BJ (cell line): Measurements from ENCODE around the gene SAA1. TPM values are rescaled to one million over a fixed set of nuclear protein-coding genes. Genes with fewer than 3 reads are reported as not detected.
"Not testable (repeated sequence)": the region's sequence is repeated elsewhere in the genome, so short reads cannot be mapped to it uniquely, and the experiment has no call there.

ENCODE experiments used
- CTCF ChIA-PET: fragments of 350-600 bp; formaldehyde crosslinking; extraction: SDS; loops from one replicate; lab custom pipeline; 2021; ENCODE audit warnings: antibody characterized with exemption, inconsistent platforms; lab: Yijun Ruan, JAX
- POLR2A ChIA-PET: fragments of 300-600 bp; sonication (Branson Sonifier 250); formaldehyde crosslinking; extraction: SDS; loops from one replicate; lab custom pipeline; 2021; ENCODE audit warnings: antibody characterized with exemption; lab: Charles Lee
- DNase-seq: peaks from one replicate; pipeline ENCODE4 v3.0.0-alpha.2; 2011; ENCODE audit warnings: low read depth
- H3K27me3 ChIP-seq: 2 replicates; pipeline ENCODE4 v1.6.0; 2011; ENCODE audit warnings: low read length; ENCODE audit not compliant: control insufficient read depth, insufficient read depth
- H3K36me3 ChIP-seq: 2 replicates; pipeline ENCODE4 v1.5.1; 2011; ENCODE audit warnings: low read length; ENCODE audit not compliant: control insufficient read depth, insufficient read depth
- H3K4me3 ChIP-seq: 2 replicates; pipeline ENCODE4 v1.5.1; 2011; ENCODE audit warnings: low read depth, mild to moderate bottlenecking, control low read depth, low read length
- CTCF ChIP-seq: IDR thresholded peaks from 2 replicates; pipeline ENCODE4 v1.5.1; 2011; ENCODE audit warnings: low read depth, mild to moderate bottlenecking, control low read depth, inconsistent platforms, low read length, moderate library complexity; ENCODE audit not compliant: insufficient read depth
- polyA plus RNA-seq: library from polyadenylated mRNA; depleted of rRNA; stranded (reverse); fragments of >200 nt; gene quantifications from 2 replicates; pipeline ENCODE4 v1.2.3, GENCODE V29; 2011

The SAA1 gene
- polyA plus RNA-seq, 1 experiment: 2.3 TPM

- CTCF ChIA-PET: no interaction called here
- POLR2A ChIA-PET: no interaction called here
- no peak for DNase-seq
- H3K36me3 ChIP-seq: no peaks in the 10 kb centered on the region
- TF ChIP-seq CTCF: no peak
- H3K27me3 ChIP-seq: peaks cover 6% of the 10 kb centered on the region
- no peak within 1 kb of the TSS for H3K4me3 ChIP-seq
Observed at GRCh38 chr11:18236664-18237356, 29.3 kb upstream of the SAA1 start, which contains the start of gene SAA4. Gene SAA4 (minus strand): TSS chr11:18236802. CDS start chr11:18235926, 876 bp downstream.

- no peak for DNase-seq
- POLR2A ChIA-PET: no interaction called here
- CTCF ChIA-PET: no interaction called here
- Histone ChIP-seq H3K36me3 (no peaks in the 10 kb centered on the region), H3K4me3 (no peak overlapping the region), H3K27me3 (peaks cover 6% of the 10 kb centered on the region)
- TF ChIP-seq CTCF: no peak
Observed at GRCh38 chr11:18239655-18240054, 26.4 kb upstream of the SAA1 start.

DNA sequence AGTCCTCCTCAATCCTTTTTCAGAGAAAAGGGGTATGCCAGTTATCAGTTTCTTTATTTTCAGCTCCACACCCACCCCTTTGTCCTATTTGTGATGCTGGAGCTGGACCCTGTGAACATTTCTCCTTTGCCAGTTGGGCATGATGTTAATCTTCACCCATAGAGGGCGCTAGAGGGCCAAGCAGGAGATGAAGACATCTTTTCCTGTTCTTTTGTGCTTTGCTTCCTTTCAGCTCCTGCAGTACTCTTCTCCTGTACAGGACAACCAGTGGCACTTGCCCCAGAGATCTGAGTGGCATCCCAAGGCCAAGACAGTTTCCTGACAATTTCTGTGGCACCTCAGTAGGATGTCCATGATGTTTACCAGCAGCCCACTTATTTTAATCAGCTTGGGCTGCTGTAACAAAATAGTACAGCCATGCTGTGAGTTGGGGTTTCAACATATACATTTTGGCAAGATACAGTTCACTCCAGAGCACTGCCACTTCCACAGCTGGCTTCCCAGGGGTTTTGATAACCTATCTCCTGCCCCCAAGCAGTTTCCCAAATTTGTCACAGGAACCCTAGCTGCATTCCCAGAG, 22.2 kb upstream of the SAA1 start:
- peaks cover 4% of the 10 kb centered on the region for H3K27me3 ChIP-seq
- ChIA-PET CTCF (interaction anchor here (0.6 to 2.7 kb wide), 38 partner anchors 9 to 769 kb away, joined by 3 to 21 read pairs (median 3); partner anchors contain the start of genes HPS5, LDHA, SAA1 and TSG101), POLR2A (interaction anchor here (1.0 kb wide), 1 partner anchor 152 kb away, joined by 4 read pairs; no protein-coding TSS in a partner anchor)
- peak; percentile 16 for DNase-seq
- H3K36me3 ChIP-seq: no peaks in the 10 kb centered on the region
- peak; percentile 94 for TF ChIP-seq CTCF
- H3K4me3 ChIP-seq: no peak overlapping the region

- Histone ChIP-seq H3K27me3 (peaks cover 2% of the 10 kb centered on the region), H3K4me3 (no peak overlapping the region), H3K36me3 (no peaks in the 10 kb centered on the region)
- no peak for DNase-seq
- no peak for TF ChIP-seq CTCF
- ChIA-PET POLR2A (interaction anchor here (0.6 to 0.9 kb wide), 2 partner anchors 150 to 156 kb away, joined by 3 read pairs; no protein-coding TSS in a partner anchor), CTCF (interaction anchor here (1.1 to 2.7 kb wide), 4 partner anchors 19 to 477 kb away, joined by 3 to 21 read pairs (median 6); partner anchors contain the start of gene LDHA)
Observed at GRCh38 chr11:18245396-18245795, 20.7 kb upstream of the SAA1 start.

GRCh38 chr11:18246379-18247190, 19.5 kb upstream of the SAA1 start:
- H3K4me3 ChIP-seq, POLR2A ChIA-PET, H3K27me3 ChIP-seq, DNase-seq, CTCF ChIA-PET, H3K36me3 ChIP-seq: not testable (repeated sequence)

DNA sequence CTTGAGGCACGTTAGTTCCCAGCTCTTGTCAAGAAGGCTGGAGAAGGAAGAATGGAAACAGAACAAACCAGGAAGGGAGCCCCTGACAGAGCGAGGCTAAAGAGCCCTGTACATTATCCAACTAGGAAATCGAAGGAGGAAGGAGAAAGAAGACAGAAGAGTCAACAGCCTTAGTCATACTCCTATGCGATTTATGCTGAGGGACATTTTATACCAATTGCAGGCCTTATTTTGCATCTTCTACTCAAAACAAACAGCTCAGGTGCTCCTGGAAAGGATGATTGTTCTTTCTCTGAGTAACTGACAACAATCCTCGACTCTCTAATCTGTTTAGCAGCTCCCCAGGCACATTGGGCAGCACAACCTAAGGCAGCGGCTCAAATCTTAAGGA, 18.9 kb upstream of the SAA1 start:
- POLR2A ChIA-PET, H3K4me3 ChIP-seq, DNase-seq, H3K36me3 ChIP-seq, CTCF ChIA-PET, H3K27me3 ChIP-seq: not testable (repeated sequence)
